ENCODE measurements around the gene LPP. TPM values are rescaled to one million over a fixed set of nuclear protein-coding genes. Genes with fewer than 3 reads are reported as not detected.

Gene LPP
- total RNA-seq, 1 experiment from 2014 or later: 54.0 TPM

DNA sequence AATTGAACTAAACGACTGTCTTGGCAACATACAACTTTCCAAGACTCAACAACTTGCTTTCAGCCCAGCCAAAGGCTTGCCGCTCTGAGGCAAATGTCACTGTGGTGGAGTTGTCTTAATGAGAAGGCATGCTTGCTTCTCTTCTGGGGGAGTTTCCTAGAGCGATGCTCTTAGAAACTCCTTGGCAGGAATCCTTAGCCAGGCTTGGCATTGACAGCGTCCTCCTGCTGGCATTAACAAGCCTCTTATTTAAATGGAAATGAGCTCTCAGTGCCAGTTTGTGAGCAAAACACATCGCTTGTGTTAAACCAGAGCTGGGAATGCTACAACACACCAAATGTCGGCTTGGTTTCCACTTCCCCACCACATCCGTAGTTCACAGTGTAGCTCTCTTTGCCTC, 752.3 kb downstream of the LPP start:
- H3K9me2 ChIP-seq (ENCODE audit: insufficient read depth): no peaks in the 10 kb centered on the region
- H3K27me3 ChIP-seq (ENCODE audit: insufficient read depth, low read length): no peaks in the 10 kb centered on the region
- DNase-seq (ENCODE audit: low read depth, low spot score): no peak
- no peak overlapping the region for H3K9ac ChIP-seq (ENCODE audit: low read length)
- peaks cover 7% of the 10 kb centered on the region in 2 experiments; a peak in 3 of 4 replicates for H3K4me1 ChIP-seq (ENCODE audit: control insufficient read depth in 1 of 2, insufficient read depth in 2 of 2, low read length in 2 of 2)
- ChIA-PET RAD21 (ENCODE audit: low non-redundant PET in 1 of 2, low total read pairs in 2 of 2, uncharacterized antibody in 2 of 2, unreplicated experiment in 2 of 2) (no interaction called here), CTCF (no interaction called here), POLR2A (no interaction called here)
- no peaks in the 10 kb centered on the region for H3K9me3 ChIP-seq (ENCODE audit: control insufficient read depth in 1 of 2, insufficient read depth in 1 of 2, low read depth in 1 of 2, low read length in 2 of 2)
- H3K36me3 ChIP-seq (ENCODE audit: control insufficient read depth in 1 of 2, insufficient read depth in 2 of 2, low read length in 2 of 2): no peaks in the 10 kb centered on the region
- H2AFZ ChIP-seq (ENCODE audit: low read depth, low read length, poor library complexity, severe bottlenecking): no peak overlapping the region
- ATAC-seq: no peak
- intact Hi-C loops (cut with micrococcal nuclease): no loop called here
- no TSS peak for BruUV-seq (replicated peaks)
- H3K4me3 ChIP-seq (replicated peaks in 1 of 2; ENCODE audit: low read depth in 1 of 2, low read length in 2 of 2): no peak overlapping the region
- no peak overlapping the region for H3K27ac ChIP-seq (ENCODE audit: low read depth, low read length)
- TF ChIP-seq ATF3 (IDR thresholded peaks at IDR 0.05) (no peak), TCF7L2 (IDR thresholded peaks at IDR 0.05; ENCODE audit: borderline replicate concordance, extremely low read depth, insufficient read depth, insufficient read length) (no peak), ZFX (IDR thresholded peaks at IDR 0.05) (no peak), RAD21 (IDR thresholded peaks at IDR 0.05; ENCODE audit: low read depth) (no peak), ELF1 (IDR thresholded peaks at IDR 0.05; ENCODE audit: borderline replicate concordance, low read depth) (no peak), EZH2 (IDR thresholded peaks at IDR 0.05) (no peak), POLR2AphosphoS5 (IDR thresholded peaks at IDR 0.05; ENCODE audit: low read depth, low read length) (no peak), EGR1 (IDR thresholded peaks at IDR 0.05; ENCODE audit: low read depth) (no peak), ZNF274 (IDR thresholded peaks at IDR 0.05; ENCODE audit: low read depth, low read length) (no peak), CBX3 (IDR thresholded peaks at IDR 0.05; ENCODE audit: low read depth) (no peak), POLR2A (IDR thresholded peaks at IDR 0.05; ENCODE audit: borderline replicate concordance, extremely low read depth, insufficient read depth, insufficient read length) (no peak), EZH2phosphoT487 (IDR thresholded peaks at IDR 0.05; ENCODE audit: borderline replicate concordance) (no peak)
- TF ChIP-seq, protein P1, sequence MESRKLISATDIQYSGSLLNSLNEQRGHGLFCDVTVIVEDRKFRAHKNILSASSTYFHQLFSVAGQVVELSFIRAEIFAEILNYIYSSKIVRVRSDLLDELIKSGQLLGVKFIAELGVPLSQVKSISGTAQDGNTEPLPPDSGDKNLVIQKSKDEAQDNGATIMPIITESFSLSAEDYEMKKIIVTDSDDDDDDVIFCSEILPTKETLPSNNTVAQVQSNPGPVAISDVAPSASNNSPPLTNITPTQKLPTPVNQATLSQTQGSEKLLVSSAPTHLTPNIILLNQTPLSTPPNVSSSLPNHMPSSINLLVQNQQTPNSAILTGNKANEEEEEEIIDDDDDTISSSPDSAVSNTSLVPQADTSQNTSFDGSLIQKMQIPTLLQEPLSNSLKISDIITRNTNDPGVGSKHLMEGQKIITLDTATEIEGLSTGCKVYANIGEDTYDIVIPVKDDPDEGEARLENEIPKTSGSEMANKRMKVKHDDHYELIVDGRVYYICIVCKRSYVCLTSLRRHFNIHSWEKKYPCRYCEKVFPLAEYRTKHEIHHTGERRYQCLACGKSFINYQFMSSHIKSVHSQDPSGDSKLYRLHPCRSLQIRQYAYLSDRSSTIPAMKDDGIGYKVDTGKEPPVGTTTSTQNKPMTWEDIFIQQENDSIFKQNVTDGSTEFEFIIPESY (IDR thresholded peaks at IDR 0.05; ENCODE audit: extremely low read depth, insufficient replicate concordance, low read length): no peak
- H4K20me1 ChIP-seq (ENCODE audit: insufficient read depth): no peaks in the 10 kb centered on the region
- H3K79me2 ChIP-seq (ENCODE audit: insufficient read depth, low read length): no peaks in the 10 kb centered on the region
- H3K4me2 ChIP-seq (ENCODE audit: low read length): no peak overlapping the region
